GM23338 (cell line): Measurements from ENCODE around the gene ULK4. TPM values are rescaled to one million over a fixed set of nuclear protein-coding genes. Genes with fewer than 3 reads are reported as not detected.

Source experiments
- ATAC-seq: fragments of 200-7000 bp; cut with Tn5 transposase; 3 replicates; pipeline ENCODE4 v1.9.1; 2020
- DNase-seq: peaks from one replicate; pipeline ENCODE4 v3.0.0-alpha.2; 2015; ENCODE audit warnings: low spot score
- H2AFZ ChIP-seq: fragments of 200-600 bp; sonication (generic); 2 replicates; pipeline ENCODE4 v1.8.0; 2016; ENCODE audit warnings: antibody characterized with exemption, mild to moderate bottlenecking, moderate library complexity
- H3F3A ChIP-seq: fragments of 200-600 bp; sonication (generic); replicated peaks from 2 replicates; pipeline ENCODE4 v1.8.0; 2017; ENCODE audit warnings: antibody characterized with exemption, mixed run types, low read depth
- H3K27ac ChIP-seq: fragments of 200-600 bp; sonication (generic); 2 replicates; pipeline ENCODE4 v1.6.1; 2016; ENCODE audit warnings: low read depth
- H3K27me3 ChIP-seq: fragments of 200-600 bp; sonication (generic); 2 replicates; pipeline ENCODE4 v1.8.0; 2016; ENCODE audit warnings: mild to moderate bottlenecking, mixed run types, moderate library complexity; ENCODE audit not compliant: insufficient read depth
- H3K36me3 ChIP-seq: fragments of 200-600 bp; sonication (generic); 2 replicates; pipeline ENCODE4 v1.8.0; 2016; ENCODE audit warnings: mild to moderate bottlenecking; ENCODE audit not compliant: insufficient read depth
- H3K4me1 ChIP-seq: fragments of 200-600 bp; sonication (generic); 2 replicates; pipeline ENCODE4 v1.8.0; 2016; ENCODE audit warnings: mild to moderate bottlenecking, moderate library complexity; ENCODE audit not compliant: insufficient read depth
- H3K4me2 ChIP-seq: fragments of 200-600 bp; sonication (generic); 2 replicates; pipeline ENCODE4 v1.7.1; 2017; ENCODE audit warnings: mixed run types
- H3K4me3 ChIP-seq: fragments of 200-600 bp; sonication (generic); 2 replicates; pipeline ENCODE4 v1.6.1; 2016; ENCODE audit warnings: mixed run types
- H3K79me2 ChIP-seq: fragments of 200-600 bp; sonication (generic); replicated peaks from 2 replicates; pipeline ENCODE4 v1.8.0; 2017; ENCODE audit warnings: mild to moderate bottlenecking; ENCODE audit not compliant: insufficient read depth
- H3K9me2 ChIP-seq: fragments of 200-600 bp; sonication (generic); 2 replicates; pipeline ENCODE4 v1.8.0; 2017; ENCODE audit not compliant: insufficient read depth
- H4K20me1 ChIP-seq: fragments of 200-600 bp; sonication (generic); replicated peaks from 2 replicates; pipeline ENCODE4 v1.8.0; 2017; ENCODE audit warnings: mild to moderate bottlenecking; ENCODE audit not compliant: insufficient read depth
- H3K27ac Mint-ChIP-seq: 2 replicates; pipeline ENCODE4 v1.8.0; 2020; ENCODE audit warnings: inconsistent platforms, mild to moderate bottlenecking, moderate library complexity, mixed read lengths
- H3K27me3 Mint-ChIP-seq: 3 replicates; pipeline ENCODE4 v1.8.0; 2022; ENCODE audit warnings: low read depth, mild to moderate bottlenecking, moderate library complexity, mixed read lengths, inconsistent platforms; ENCODE audit not compliant: insufficient read depth, poor library complexity
- H3K36me3 Mint-ChIP-seq: 3 replicates; pipeline ENCODE4 v1.8.0; 2021; ENCODE audit warnings: low read depth, mild to moderate bottlenecking, inconsistent platforms, moderate library complexity, mixed read lengths
- H3K4me1 Mint-ChIP-seq: 3 replicates; pipeline ENCODE4 v1.8.0; 2020; ENCODE audit warnings: mild to moderate bottlenecking, inconsistent platforms, mixed read lengths
- H3K4me3 Mint-ChIP-seq: 3 replicates; pipeline ENCODE4 v1.8.0; 2021; ENCODE audit warnings: moderate library complexity, mild to moderate bottlenecking, inconsistent platforms, mixed read lengths
- H3K9me3 Mint-ChIP-seq: 3 replicates; pipeline ENCODE4 v1.8.0; 2020; ENCODE audit warnings: moderate library complexity, mild to moderate bottlenecking, inconsistent platforms, mixed read lengths
- CREB1 ChIP-seq: fragments of 250-450 bp; sonication (Bioruptor Pico); IDR thresholded peaks from 2 replicates; pipeline ENCODE4 v1.5.0; 2020; ENCODE audit warnings: low read depth, mild to moderate bottlenecking, moderate library complexity
- ETS1 ChIP-seq: IDR thresholded peaks from 2 replicates; pipeline ENCODE4 v1.6.1; 2016; ENCODE audit warnings: antibody characterized with exemption
- EZH2 ChIP-seq: fragments of 200-600 bp; sonication (generic); IDR thresholded peaks from one replicate; pipeline ENCODE4 v1.8.0; 2017; ENCODE audit warnings: antibody characterized with exemption, mild to moderate bottlenecking, low read depth; ENCODE audit not compliant: unreplicated experiment
- EZH2phosphoT487 ChIP-seq: fragments of 200-600 bp; sonication (generic); IDR thresholded peaks from one replicate; pipeline ENCODE4 v1.8.1; 2018; ENCODE audit warnings: antibody characterized with exemption; ENCODE audit not compliant: unreplicated experiment
- JUNB ChIP-seq: IDR thresholded peaks from one replicate; pipeline ENCODE4 v1.6.1; 2016; ENCODE audit warnings: antibody characterized with exemption; ENCODE audit not compliant: unreplicated experiment
- NANOG ChIP-seq: IDR thresholded peaks from 2 replicates; pipeline ENCODE4 v1.6.1; 2016; ENCODE audit warnings: antibody characterized with exemption, borderline replicate concordance
- POLR2AphosphoS5 ChIP-seq: IDR thresholded peaks from 2 replicates; pipeline ENCODE4 v1.6.1; 2016; ENCODE audit warnings: antibody characterized with exemption, low read depth
- ZNF114 ChIP-seq: fragments of 250-450 bp; sonication (Bioruptor Pico); IDR thresholded peaks from 2 replicates; pipeline ENCODE4 v1.5.0; 2020; ENCODE audit warnings: mild to moderate bottlenecking, moderate library complexity
- ZNF331 ChIP-seq: fragments of 250-450 bp; sonication (Bioruptor Pico); IDR thresholded peaks from 2 replicates; pipeline ENCODE4 v1.5.0; 2020; ENCODE audit warnings: low read depth, mild to moderate bottlenecking, moderate library complexity
- ZNF462 ChIP-seq: fragments of 250-450 bp; sonication (Bioruptor Pico); IDR thresholded peaks from 2 replicates; pipeline ENCODE4 v1.5.0; 2020; ENCODE audit warnings: mild to moderate bottlenecking, moderate library complexity
- polyA plus RNA-seq: library from polyadenylated mRNA; unstranded; fragments of >200 nt; fragmentation: Nextera tagmentation; extraction: Ambion mirVana; gene quantifications from 2 replicates; pipeline ENCODE4 v1.2.1, GENCODE V29; 2016
- total RNA-seq: library from RNA; depleted of rRNA; stranded (reverse); fragments of >200 nt; shearing (Covaris generic); gene quantifications from 2 replicates; pipeline ENCODE4 v1.2.3, GENCODE V29; 2014
- TF ChIP-seq, protein P1 (sequence below): IDR thresholded peaks from one replicate; pipeline ENCODE4 v1.6.1; 2018; ENCODE audit warnings: antibody characterized with exemption; ENCODE audit not compliant: unreplicated experiment
- TF ChIP-seq, protein P2 (sequence below), 2 experiments: fragments of 200-600 bp in 1 of 2; sonication (generic) in 1 of 2; conservative IDR thresholded peaks; 2 replicates each; pipeline versions ENCODE4 v1.5.1 to v1.6.1; 2016 to 2017; ENCODE audit warnings: antibody characterized with exemption in 2 of 2, low read depth in 2 of 2, mild to moderate bottlenecking in 2 of 2, moderate library complexity in 1 of 2

The ULK4 gene
- total and polyA plus RNA-seq, 2 experiments from 2014 or later = 20.8 to 41.4 TPM

DNA sequence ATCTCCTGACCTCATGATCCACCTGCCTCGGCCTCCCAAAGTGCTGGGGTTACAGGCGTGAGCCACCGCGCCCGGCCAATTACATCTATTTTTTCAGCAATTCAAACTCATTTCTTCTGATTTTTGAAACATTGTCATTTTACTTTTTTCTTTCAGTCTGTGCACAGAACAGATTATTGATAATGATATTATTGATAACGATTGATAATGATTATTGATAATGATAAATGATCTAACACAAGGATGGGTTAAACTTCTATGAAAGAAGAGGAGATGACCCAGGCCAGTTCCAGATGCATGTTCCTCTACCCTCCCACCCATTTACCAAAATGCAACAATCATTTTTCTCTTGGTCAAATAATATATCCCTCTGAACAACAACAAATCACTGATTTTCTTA lies 644.6 kb downstream of the ULK4 start (continued):
- TF ChIP-seq EZH2 (no peak), EZH2phosphoT487 (no peak), POLR2AphosphoS5 (no peak), JUNB (no peak)
- TF ChIP-seq, protein P1, sequence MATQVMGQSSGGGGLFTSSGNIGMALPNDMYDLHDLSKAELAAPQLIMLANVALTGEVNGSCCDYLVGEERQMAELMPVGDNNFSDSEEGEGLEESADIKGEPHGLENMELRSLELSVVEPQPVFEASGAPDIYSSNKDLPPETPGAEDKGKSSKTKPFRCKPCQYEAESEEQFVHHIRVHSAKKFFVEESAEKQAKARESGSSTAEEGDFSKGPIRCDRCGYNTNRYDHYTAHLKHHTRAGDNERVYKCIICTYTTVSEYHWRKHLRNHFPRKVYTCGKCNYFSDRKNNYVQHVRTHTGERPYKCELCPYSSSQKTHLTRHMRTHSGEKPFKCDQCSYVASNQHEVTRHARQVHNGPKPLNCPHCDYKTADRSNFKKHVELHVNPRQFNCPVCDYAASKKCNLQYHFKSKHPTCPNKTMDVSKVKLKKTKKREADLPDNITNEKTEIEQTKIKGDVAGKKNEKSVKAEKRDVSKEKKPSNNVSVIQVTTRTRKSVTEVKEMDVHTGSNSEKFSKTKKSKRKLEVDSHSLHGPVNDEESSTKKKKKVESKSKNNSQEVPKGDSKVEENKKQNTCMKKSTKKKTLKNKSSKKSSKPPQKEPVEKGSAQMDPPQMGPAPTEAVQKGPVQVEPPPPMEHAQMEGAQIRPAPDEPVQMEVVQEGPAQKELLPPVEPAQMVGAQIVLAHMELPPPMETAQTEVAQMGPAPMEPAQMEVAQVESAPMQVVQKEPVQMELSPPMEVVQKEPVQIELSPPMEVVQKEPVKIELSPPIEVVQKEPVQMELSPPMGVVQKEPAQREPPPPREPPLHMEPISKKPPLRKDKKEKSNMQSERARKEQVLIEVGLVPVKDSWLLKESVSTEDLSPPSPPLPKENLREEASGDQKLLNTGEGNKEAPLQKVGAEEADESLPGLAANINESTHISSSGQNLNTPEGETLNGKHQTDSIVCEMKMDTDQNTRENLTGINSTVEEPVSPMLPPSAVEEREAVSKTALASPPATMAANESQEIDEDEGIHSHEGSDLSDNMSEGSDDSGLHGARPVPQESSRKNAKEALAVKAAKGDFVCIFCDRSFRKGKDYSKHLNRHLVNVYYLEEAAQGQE = no peak

GRCh38 chr3:41315126-41315525 lies 646.8 kb downstream of the ULK4 start:
- peaks cover 13% of the 10 kb centered on the region for H3K4me1 ChIP-seq
- no peak overlapping the region for H3K4me3 Mint-ChIP-seq
- H3K4me3 ChIP-seq = no peak overlapping the region
- H4K20me1 ChIP-seq = no peaks in the 10 kb centered on the region
- H3K4me2 ChIP-seq = no peak overlapping the region
- peaks cover 15% of the 10 kb centered on the region for H3K4me1 Mint-ChIP-seq
- H3K79me2 ChIP-seq = no peaks in the 10 kb centered on the region
- no peaks in the 10 kb centered on the region for H3K9me2 ChIP-seq
- H3K27me3 Mint-ChIP-seq = no peaks in the 10 kb centered on the region
- no peaks in the 10 kb centered on the region for H3K36me3 ChIP-seq
- H3K36me3 Mint-ChIP-seq = no peaks in the 10 kb centered on the region
- no peaks in the 10 kb centered on the region for H3K9me3 Mint-ChIP-seq
- DNase-seq (no peak), ATAC-seq (no peak)
- no peak overlapping the region for H3K27ac Mint-ChIP-seq
- no peak overlapping the region for H2AFZ ChIP-seq
- H3K27ac ChIP-seq = no peak overlapping the region
- H3K27me3 ChIP-seq = no peaks in the 10 kb centered on the region
- no peaks in the 10 kb centered on the region for H3F3A ChIP-seq
- TF ChIP-seq, protein P2, sequence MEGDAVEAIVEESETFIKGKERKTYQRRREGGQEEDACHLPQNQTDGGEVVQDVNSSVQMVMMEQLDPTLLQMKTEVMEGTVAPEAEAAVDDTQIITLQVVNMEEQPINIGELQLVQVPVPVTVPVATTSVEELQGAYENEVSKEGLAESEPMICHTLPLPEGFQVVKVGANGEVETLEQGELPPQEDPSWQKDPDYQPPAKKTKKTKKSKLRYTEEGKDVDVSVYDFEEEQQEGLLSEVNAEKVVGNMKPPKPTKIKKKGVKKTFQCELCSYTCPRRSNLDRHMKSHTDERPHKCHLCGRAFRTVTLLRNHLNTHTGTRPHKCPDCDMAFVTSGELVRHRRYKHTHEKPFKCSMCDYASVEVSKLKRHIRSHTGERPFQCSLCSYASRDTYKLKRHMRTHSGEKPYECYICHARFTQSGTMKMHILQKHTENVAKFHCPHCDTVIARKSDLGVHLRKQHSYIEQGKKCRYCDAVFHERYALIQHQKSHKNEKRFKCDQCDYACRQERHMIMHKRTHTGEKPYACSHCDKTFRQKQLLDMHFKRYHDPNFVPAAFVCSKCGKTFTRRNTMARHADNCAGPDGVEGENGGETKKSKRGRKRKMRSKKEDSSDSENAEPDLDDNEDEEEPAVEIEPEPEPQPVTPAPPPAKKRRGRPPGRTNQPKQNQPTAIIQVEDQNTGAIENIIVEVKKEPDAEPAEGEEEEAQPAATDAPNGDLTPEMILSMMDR (conservative IDR thresholded peaks at IDR 0.05; ENCODE audit: low read depth in 2 of 2) = no peak
- TF ChIP-seq NANOG (no peak), ZNF462 (no peak), ZNF114 (CRISPR knock-in tag) (no peak), ETS1 (no peak), ZNF331 (no peak), CREB1 (CRISPR knock-in tag) (no peak), EZH2 (no peak), POLR2AphosphoS5 (no peak)
